PC-9 (cell line): Measurements from ENCODE around the gene ARFGAP3.

Experiments
- CTCF ChIP-seq: fragments of 200-600 bp; sonication (generic); conservative IDR thresholded peaks from 2 replicates; pipeline ENCODE4 v1.6.1; 2017; ENCODE audit warnings: mixed run types, antibody characterized with exemption, mild to moderate bottlenecking, moderate library complexity
- EZH2 ChIP-seq: fragments of 200-600 bp; sonication (generic); IDR thresholded peaks from 2 replicates; pipeline ENCODE4 v1.8.0; 2017; ENCODE audit warnings: antibody characterized with exemption, low read depth

DNA sequence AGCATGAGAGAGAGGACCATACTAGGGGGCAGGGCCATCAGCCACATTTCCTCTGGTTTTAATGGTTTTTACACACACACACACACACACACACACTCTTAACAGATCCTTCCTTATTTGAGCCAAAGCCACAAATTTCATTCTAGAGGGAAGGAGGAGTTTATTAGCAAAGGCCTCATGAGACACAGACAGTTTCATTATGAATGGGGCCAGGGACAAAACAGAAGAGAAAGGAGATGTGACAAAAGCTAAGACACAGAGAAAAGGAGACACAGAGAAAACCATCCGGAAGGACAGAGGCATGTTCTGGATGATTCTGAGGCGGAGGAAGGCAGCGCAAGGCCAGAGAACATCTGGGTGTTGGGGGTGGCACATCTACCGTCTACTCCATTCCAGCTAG is 32.2 kb upstream of the ARFGAP3 start:
- no peak for TF ChIP-seq CTCF
- no peak for TF ChIP-seq EZH2
